GM04503 (cell line): ENCODE results near the gene HERC2.

Source experiments
- DNase-seq: peaks from one replicate; pipeline ENCODE4 v3.0.0-alpha.2; 2012; ENCODE audit warnings: low read depth

HERC2 gene

DNA sequence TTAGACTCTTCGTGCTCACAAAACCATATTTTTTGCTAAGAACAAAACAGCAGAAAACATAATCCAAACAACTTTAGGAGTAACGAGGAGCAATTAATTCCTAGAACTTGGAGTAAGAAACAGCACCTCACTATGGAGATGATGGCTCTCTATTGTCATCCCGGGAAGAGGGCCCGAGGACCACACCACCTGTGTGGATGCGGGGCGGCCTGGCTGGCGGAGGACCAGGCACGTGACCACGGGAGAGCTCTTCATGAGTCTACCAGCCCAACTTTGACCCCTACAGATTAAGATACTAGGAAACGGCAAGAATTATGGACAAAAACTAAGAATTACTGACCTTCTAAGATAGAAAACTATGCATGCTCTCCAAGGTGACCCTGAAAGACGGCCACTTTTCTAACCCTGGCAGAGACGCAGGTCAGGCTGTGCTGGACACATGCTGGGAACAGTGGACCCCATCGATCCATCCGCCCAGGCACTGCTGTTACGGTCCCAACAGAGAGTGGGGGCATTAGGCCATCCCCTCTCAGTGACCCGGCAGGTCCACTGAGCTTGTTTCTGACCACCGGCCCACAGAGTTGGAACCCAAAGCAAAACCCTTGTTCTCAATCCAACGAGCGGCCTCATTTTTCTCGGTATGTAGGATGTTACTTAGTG lies 209.7 kb downstream of the HERC2 start:
- DNase-seq: no peak

DNA sequence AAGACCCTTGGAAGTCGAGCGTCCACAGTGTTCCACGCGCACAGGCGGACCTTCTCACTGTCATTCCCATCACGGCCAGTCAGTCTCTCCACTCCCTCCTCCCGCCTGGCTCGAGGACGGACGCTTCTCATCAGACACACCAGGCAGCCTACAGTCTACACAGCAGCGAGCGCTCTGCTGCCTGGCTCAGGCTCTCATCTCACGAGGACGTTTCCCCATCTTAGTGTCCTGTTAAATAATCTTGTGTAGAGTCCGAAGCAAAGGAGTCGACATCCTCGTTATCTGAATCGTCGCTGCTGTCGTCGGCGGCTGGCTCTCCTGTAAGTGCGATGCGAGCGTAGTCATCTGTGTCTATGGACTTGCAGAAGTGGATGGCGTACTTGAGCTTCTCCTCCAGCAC lies 210.4 kb downstream of the HERC2 start:
- no peak for DNase-seq

DNA sequence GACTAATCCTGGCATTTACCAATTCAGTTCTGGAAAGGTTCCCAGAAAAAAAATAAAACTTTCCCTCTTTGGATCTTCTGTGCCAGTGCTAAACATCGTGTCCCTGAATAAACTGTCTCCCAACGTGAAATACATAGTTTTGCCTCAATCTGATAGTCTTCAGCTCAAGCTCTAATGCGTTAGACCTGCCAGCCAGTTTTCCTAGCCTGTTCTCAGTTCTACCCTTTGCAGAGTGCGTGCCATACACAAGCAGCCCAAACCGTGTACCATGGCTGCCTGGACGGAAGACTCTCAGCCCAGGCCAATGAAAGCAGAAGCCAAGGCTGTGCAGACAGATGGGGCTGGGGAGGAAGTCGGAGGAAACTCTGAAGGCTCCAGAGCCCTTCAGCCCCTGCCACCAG lies 211.5 kb downstream of the HERC2 start:
- no peak for DNase-seq

DNA sequence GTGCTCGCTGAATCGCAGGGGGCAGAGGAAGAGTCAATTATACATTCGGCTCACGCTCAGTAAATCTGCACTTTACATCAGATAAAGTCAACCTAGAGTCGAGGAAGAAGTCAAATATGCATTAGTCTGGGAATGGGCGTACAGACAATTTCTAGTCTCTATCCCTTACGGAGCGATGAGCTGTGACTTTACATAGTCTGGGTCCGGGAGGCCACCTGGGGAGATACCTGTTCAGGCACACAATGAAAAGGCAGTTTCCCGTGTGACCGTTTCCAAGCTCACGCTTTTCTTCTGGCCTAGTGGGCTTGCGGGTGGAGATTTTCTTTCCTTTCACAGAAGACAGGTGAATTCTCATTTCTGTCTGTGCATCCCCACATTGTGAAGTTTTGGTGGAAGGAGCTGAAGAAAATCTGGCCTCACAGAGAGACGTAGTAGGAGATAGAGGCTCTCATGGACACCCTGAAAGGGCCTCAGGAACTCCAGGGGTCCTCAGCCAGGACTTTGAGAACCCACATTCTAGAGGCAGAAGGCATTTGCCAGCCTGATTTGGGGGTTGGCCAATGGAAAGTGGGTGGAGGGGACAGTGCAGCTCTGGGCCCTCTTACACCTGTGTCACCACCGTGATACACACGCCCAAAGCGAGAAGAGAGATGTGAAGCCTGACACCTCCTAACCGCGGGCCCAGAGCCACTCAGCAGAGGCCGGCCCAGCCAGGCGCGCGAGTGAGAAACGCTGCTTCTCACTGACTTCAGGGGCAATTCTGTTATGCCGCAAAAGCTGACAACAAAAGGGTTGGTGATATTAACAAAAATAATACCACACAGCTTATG lies 212.1 kb downstream of the HERC2 start:
- DNase-seq: no peak

DNA sequence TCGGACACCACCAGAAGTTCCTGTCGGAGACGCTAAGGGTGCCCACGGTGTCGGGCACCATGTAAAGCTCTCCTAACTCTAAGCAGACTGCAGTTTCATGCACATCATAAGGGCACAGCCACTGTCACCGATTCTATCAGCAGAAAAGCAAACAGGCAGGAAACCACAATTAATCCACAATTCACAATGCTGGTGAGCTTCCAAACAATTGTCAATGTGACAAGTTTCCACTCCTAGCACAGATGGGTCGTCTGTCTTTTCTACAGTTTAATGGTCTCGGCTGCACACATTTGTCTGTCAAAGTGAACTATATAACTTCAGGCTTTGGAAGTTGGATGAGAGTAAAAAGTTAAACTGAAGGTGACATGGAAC lies 214.1 kb downstream of the HERC2 start:
- no peak for DNase-seq

DNA sequence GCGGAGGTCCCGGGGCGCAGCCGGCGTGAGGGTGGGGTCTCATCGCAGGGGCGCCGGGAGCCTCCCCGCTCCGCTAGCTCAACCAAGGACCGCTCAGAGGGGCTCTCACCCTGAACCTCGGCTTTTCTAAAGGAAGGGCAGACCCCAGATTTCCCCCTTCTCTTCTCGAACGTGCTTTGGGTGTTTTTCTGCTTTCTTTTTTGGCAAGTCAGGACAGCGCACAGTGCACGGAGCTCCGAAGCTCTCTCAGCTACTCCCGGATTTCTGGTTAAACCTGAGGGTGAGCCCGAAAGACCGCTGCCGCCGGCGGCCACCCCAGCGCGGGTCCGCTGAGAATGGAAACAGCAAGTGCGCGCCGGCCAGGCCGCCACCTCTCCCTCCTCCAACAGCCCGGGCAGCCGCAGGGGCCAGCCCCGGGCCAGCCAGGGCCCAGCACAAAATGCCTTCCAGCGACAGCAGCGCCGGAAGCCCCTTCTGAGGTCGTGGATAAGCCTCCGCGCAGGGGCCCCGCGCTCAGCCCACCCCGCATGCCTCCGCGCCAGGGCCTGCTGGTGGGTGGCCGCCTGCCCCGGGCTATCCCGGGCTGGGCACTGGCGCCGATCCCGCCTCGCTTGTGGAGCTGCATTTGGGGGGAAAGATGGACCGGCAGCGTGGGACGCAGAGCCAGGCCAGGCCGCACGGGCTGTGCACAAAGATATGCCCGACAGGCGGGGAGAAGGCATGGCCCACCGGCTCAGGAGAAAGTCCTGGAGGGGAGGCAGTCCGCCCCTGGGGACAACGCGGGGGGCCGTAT lies 214.7 kb downstream of the HERC2 start:
- no peak for DNase-seq

DNA sequence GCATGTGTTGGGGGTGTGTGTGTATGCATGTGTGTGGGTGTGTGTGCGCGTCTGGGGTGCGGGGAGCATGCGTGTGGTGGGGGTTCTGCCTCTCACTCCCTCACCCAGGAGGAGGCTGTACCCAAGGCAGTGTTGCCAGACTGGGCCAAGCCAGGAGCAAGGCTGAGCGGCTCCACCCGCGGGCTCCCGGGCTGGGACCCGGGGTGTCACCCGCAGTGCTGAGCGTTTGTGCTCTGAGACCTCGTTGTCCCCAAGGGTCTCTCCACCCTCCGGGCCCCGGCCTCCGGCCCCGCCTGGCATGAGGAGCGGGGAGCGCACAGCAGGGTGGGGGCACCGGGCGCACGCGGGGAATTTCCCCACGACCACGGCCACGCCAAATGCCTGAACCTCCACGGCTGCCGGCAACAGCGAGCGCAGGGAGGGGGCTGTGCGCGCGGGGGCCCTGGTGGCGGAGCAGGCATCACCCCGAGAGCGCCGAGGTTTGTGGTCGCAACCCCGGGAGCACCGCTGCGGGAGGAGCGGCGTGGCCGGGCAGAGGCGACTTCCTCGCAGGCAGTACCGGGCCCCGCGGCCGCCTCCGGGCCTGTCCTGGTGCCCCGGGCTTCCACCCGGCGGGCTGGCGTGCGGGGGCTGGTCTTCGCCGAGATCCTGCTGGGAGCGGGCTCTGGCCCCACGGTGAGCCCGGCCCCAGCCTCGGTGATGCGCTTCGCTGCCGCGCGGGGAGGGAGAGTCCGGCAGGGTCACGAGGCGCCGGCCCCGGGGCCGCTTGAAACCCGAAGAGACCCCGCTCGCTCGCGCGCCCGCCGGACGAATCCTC lies 215.5 kb downstream of the HERC2 start:
- DNase-seq: no peak

DNA sequence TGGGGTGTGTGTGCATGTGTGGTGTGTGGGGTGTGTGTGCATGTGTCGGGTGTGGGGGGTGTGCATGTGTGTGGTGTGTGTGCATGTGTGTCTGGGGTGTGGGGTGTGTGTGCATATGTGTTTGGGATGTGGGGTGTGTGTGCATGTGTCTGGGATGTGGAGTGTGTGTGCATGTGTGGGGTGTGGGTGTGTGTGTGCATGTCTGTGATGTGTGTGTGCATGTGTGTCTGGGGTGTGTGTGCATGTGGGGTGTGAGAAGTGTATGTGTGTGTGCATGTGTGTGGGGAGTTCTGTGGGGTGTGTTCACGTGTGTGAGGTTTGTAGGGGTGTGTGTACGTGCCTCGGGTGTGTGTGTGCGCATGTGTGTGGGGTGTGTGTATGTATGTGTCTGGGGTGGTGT lies 216.2 kb downstream of the HERC2 start:
- no peak for DNase-seq

DNA sequence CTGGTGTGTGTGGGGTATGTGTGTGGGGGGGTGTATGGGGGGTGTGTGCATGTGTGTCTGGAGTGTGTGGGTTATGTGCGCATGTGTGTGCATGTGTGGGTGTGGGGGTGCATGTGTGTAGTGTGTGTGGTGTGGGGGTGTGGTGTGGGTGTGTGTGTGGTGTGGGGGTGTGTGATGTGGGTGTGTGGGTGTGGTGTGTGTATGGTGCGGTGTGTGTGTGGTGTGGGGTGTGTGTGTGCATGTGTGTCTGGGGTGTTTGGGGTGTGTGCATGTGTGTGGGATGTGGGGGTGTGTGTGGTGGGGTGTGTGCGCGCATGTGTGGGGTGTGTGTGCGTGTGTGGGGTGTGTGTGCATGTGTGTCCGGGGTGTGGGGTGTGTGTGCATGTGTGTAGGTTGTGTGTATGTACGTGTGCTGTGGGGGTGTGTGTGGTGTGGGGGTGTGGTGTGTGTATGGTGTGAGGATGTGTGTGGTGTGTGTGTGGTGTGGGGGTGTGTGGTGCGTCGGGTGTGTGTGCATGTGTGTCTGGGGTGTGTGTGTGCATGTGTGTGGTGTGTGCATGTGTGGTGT lies 216.7 kb downstream of the HERC2 start:
- DNase-seq: no peak

DNA sequence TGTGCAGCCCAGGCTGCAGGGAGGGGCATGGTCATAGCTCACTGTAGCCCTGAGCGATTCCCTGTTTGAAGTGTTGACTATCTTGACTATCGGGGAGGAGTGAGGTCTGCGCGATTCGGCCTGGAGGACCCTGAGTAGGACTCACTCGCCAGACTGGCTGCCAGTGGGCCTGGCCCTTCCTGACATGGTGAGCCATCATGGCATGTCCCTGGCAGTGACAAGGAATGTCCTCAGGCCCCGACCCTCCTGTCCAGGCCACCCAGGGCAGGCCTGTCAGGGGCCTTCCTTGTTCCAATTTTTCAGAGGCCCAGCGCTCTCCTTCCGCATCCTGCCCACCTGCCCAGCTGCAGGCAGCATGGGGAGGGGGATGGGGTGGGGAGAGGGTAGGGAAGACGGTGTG lies 217.7 kb downstream of the HERC2 start:
- no peak for DNase-seq

DNA sequence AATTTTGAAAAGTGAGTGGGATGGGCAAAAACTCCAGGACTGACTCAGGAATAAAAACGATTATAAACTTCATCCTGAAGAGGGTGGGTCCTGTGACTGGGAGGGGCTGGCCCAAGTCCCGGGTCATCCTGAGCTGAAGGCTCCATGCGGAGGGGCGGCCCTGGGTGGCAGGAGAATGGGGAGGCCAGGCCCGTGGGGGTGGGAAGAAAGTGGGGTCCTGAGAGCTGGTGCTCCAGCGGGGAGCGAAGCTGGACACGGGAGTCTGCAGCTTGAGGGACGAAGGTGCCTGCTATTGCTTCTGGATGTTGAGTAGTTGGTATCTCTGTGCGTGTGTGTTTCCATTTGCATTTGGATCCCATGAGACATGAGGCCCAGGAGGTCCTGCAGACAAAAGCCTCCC lies 218.1 kb downstream of the HERC2 start:
- DNase-seq: no peak

DNA sequence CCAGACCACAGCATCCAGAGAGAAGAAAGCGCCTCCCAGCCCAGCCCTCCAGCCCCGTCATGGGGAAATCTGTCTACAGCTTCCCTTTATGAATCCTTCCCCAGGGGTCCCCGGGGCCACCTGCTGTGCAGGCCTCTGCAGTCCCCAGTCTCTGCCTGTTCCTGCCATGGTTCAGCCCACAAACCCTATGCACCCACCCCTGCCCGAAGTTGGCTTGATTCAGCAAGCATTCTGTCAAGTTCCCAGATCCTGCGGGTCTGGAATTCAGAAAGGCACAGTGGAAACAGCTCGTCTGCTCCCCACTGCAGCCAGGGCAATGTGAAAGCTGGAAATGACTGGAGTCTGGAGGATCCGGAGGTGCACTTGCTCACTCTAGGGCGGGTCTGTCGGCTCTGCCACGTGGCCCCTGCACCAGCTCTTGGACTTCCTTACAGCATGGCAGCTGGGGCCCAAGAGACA lies 220.0 kb downstream of the HERC2 start:
- no peak for DNase-seq

DNA sequence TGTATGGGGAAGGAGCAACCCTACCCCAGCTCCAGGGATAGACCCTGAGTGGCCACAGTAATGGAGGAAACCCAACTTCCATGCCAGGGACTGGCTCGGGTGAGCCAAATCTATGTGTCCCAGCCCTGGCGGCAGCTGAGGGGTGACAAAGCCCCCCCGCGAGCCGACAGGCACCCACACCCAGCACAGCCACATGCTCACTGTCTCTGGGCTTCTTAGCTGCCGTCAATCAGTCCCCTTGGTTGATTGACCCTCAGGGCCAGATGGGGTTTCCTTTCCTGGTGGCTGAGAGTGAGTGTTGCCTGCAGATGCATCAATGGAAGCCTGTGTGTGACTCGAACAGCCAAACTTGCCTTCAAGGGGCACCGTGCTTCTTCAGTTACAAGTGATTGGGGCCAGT lies 220.8 kb downstream of the HERC2 start:
- no peak for DNase-seq

DNA sequence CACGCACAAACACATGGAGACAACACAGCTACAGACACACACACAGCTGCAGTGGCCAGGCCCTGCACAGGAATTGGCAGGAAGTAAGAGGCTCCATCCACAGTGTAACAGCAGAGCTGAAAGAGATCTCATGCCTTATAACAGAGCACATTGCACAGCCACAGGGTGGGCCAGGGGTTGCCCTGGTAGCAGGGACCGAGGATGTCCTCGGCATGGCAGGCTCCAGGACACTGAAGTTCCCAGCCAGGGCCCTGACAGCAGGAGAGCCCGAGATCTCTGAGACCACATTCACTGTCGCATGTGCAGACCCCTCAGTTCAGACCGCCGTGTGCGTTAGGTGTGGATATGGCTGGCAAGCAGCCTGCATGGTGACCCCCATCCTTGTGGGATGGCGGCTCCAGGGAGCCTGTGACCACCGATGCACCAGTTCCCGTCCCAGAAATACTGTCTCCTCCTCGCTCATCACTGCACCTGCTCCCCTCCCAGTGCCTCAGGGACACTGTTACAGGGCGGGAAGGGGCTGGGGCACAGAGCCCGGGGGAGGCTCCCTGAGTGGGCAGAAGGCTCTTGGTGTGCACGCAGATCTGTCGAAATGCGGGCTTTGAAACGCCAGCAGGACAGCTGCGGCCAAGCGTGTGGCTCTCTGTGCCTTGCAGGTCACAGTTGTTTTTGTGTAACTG lies 221.3 kb downstream of the HERC2 start:
- DNase-seq: no peak

DNA sequence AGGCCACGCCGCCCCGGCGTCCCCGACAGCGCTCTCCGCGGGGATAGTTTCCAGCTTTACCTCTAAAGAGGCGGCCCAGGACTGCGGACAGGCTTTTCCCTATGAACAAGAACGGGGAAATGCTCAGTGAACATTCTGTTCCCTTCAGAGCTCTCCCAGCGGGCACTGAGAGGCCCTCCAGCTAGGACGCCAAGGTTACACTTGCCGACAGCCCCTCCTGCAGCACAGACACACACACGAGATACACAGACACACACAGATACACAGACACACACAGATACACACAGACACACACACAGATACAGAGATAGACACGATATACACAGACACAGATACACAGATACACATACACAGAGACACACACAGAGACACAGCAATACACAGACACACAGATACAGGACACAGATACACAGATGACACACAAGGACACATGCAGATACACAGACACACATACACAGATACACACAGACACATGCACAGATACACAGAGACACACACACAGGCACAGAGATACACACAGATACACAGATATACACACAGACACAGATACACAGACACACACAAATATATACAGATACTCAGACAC lies 222.3 kb downstream of the HERC2 start:
- no peak for DNase-seq

DNA sequence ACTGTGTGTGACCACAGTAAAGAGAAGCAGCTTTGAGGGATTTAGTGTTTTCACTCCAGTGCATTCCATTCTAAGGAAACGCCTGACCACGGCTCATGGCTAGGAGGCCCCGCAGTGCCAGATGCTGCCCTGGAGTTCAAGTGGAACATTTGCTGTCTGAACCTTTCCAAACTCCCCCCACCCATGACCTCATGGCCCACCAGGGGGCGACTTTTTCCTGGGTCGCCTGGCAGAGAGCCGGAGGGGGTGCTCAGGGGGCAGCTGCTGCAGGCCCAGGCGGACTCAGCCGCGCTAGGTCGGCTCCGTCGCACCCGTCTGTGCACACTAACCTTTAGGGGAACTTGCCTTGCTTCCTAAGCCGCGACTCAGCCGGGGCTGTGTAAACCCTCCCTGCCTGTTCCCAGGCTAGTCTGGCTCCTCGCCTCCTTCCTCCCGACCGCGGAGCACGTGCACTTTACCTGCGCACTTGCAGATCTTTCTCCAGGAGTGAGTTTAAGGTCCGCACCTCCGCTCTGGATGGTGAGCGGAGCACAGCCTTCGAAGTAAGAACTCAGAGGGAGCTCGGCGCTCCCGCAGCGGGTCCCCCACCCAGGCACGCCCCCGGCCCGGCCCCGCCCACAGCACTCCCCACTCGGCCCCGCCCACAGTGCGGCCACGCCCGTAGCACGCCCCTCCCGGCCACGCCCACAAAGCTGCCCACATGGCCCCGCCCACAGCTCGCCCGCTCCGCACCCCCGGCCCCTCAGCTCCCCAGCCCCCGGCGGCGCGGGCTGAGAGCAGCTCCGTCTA lies 223.0 kb downstream of the HERC2 start, which contains the start of gene OCA2:
Gene OCA2, minus strand, starts transcription at position 550 of the 789 bp plus-strand sequence. CDS start 17,441 bp downstream, outside the sequence.
- DNase-seq: peak; percentile 17

DNA sequence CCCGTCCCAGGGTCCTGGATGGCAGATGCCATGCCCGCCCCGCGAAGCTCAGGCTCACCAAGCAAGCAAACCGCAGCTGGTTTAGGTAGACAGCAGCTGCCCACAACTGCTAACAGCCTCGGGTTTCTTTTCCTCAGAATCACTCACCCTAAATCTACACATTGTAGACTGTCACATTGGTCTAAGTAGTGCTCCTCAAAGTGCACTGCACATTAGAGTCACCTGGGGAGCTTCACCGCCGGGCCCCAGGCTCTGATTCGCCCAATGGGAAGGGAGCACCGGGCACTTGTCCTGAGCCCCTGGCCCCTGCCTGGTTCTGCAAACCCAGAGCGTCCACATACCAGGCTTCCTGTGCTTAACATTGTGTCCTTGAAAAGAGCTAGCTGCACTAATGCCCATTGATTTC lies 223.6 kb downstream of the HERC2 start:
- DNase-seq: no peak

DNA sequence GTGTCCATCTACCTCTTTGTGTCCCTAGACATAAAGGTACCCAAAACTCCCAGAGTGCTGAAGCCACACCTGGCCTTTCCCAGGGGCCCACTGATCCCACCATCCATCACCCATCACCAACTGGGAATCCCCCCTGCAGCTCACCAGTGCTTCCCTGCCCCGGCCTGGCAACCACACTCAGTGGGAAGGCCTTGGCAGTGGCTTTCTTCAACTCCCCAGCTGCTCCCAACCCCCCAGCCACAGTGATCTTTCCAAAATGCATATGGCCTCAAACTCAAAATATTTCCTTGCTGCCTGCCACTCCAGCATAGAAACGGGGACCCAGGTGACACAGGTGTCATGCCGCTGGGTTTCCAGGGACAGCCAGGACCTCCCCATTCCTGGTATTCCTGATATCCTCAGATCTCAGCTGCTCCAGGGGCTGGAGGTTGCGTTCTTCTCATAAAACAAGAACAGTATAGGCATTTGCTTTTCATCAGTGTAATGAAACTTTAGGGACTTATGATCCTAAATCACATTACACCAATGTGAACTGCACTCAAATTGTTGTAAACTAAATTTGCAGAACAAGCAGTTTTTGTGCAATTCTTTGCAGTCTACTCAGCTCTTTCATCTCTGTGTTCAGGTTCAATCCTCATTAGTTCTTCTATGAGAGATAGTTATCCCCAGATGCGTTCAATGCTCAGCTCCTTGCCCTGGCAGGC lies 224.2 kb downstream of the HERC2 start:
- no peak for DNase-seq
